Thymus (tissue), 11 donors: ENCODE results near the gene ATG2A. TPM values are rescaled to one million over a fixed set of nuclear protein-coding genes. Genes with fewer than 3 reads are reported as not detected.

ENCODE experiments used
- DNase-seq, 9 donors: peaks; one replicate each; pipeline ENCODE4 v3.0.0-alpha.2; 2013; ENCODE audit warnings: low spot score in 9 of 9, low read depth in 6 of 9, missing footprints in 1 of 9
- H3K27ac ChIP-seq, 2 donors: one replicate each; pipeline ENCODE4 v1.5.1; 2013; ENCODE audit warnings: control low read depth in 1 of 2, low read depth in 1 of 2, low read length in 1 of 2, mild to moderate bottlenecking in 1 of 2, moderate library complexity in 1 of 2
- H3K27me3 ChIP-seq, 2 donors: one replicate each; pipeline ENCODE4 v1.5.1; 2013; ENCODE audit warnings: low read length in 1 of 2; ENCODE audit not compliant: control insufficient read depth in 2 of 2, insufficient read depth in 1 of 2
- H3K36me3 ChIP-seq, 2 donors: one replicate each; pipeline ENCODE4 v1.5.1; 2013; ENCODE audit warnings: low read length in 1 of 2, mild to moderate bottlenecking in 1 of 2, moderate library complexity in 1 of 2; ENCODE audit not compliant: control insufficient read depth in 2 of 2, insufficient read depth in 2 of 2
- H3K4me1 ChIP-seq, 2 donors: one replicate each; pipeline ENCODE4 v1.5.1; 2013; ENCODE audit warnings: low read length in 2 of 2; ENCODE audit not compliant: control insufficient read depth in 2 of 2, insufficient read depth in 2 of 2
- H3K4me3 ChIP-seq, 2 donors: one replicate each; pipeline ENCODE4 v1.5.1; 2013; ENCODE audit warnings: low read length in 2 of 2, control low read depth in 1 of 2, mild to moderate bottlenecking in 1 of 2
- H3K9me3 ChIP-seq, 2 donors: one replicate each; pipeline ENCODE4 v1.5.1; 2013; ENCODE audit warnings: low read length in 1 of 2, mild to moderate bottlenecking in 1 of 2; ENCODE audit not compliant: control insufficient read depth in 2 of 2, insufficient read depth in 1 of 2
- WGBS: extraction: QIAGEN DNeasy Blood & Tissue Kit; methylation state at CpG from one replicate; pipeline ENCODE4 v1.1.7; 2013; 5-methylcytosine and 5-hydroxymethylcytosine counted together
- polyA plus RNA-seq: library from polyadenylated mRNA; stranded (reverse); fragments of 200-250 nt; gene quantifications from one replicate; pipeline ENCODE4 v1.2.3, GENCODE V29; 2013
- total RNA-seq: library from RNA; stranded (reverse); fragments of 120-200 nt; gene quantifications from one replicate; pipeline ENCODE4 v1.2.4, GENCODE V29; 2013
- donor health status: healthy.

The ATG2A gene
- total and polyA plus RNA-seq, 2 donors, result 6.3 to 35.2 TPM

GRCh38 chr11:64856382-64857227 is 60.4 kb downstream of the ATG2A start:
- DNase-seq, result no peak
- Histone ChIP-seq H3K27ac (peak overlapping the region in 1 of 2 donors; percentile 70), H3K4me1 (peaks cover 59 to 100% of the 10 kb centered on the region in 2 donors), H3K4me3 (no peak overlapping the region), H3K36me3 (peaks cover 47 to 60% of the 10 kb centered on the region in 2 donors), H3K9me3 (no peaks in the 10 kb centered on the region), H3K27me3 (no peaks in the 10 kb centered on the region)
- WGBS, result 83% methylated on average over 20 of the region's 20 CpGs

- H3K27ac ChIP-seq, result peak overlapping the region in 1 of 2 donors; percentile 58
- no peak for DNase-seq
- peaks cover 61 to 100% of the 10 kb centered on the region in 2 donors for H3K4me1 ChIP-seq
- no peaks in the 10 kb centered on the region for H3K9me3 ChIP-seq
- 71% methylated on average over 19 of the region's 22 CpGs for WGBS
- H3K36me3 ChIP-seq, result peaks cover 47 to 60% of the 10 kb centered on the region in 2 donors
- H3K27me3 ChIP-seq, result no peaks in the 10 kb centered on the region
- H3K4me3 ChIP-seq, result no peak overlapping the region
Observed at GRCh38 chr11:64855596-64856304, 61.3 kb downstream of the ATG2A start.

- 92% methylated on average over 45 of the region's 45 CpGs for WGBS
- no peak overlapping the region for H3K4me3 ChIP-seq
- no peak for DNase-seq
Observed at GRCh38 chr11:64854534-64855502, 62.2 kb downstream of the ATG2A start.

GRCh38 chr11:64854157-64854533 is 62.9 kb downstream of the ATG2A start:
- Histone ChIP-seq H3K27me3 (no peaks in the 10 kb centered on the region), H3K4me3 (no peak overlapping the region), H3K27ac (peak overlapping the region; percentile 56 to 75), H3K4me1 (peaks cover 53 to 99% of the 10 kb centered on the region in 2 donors), H3K36me3 (peaks cover 40 to 55% of the 10 kb centered on the region in 2 donors), H3K9me3 (no peaks in the 10 kb centered on the region)
- 97% methylated on average over 25 of the region's 25 CpGs for WGBS
- no peak for DNase-seq

More at GRCh38 chr11:64854534-64855502, 62.2 kb downstream of the ATG2A start:
- Histone ChIP-seq H3K27me3 (no peaks in the 10 kb centered on the region), H3K27ac (peak overlapping the region in 1 of 2 donors; percentile 56), H3K9me3 (no peaks in the 10 kb centered on the region), H3K36me3 (peaks cover 43 to 58% of the 10 kb centered on the region in 2 donors), H3K4me1 (peaks cover 58 to 99% of the 10 kb centered on the region in 2 donors)

GRCh38 chr11:64853709-64854108 is 63.3 kb downstream of the ATG2A start:
- Histone ChIP-seq H3K36me3 (peaks cover 40 to 55% of the 10 kb centered on the region in 2 donors), H3K9me3 (no peaks in the 10 kb centered on the region), H3K4me3 (no peak overlapping the region), H3K27ac (peak overlapping the region; percentile 75 to 82), H3K4me1 (peaks cover 53 to 99% of the 10 kb centered on the region in 2 donors), H3K27me3 (no peaks in the 10 kb centered on the region)
- 52% methylated on average over 27 of the region's 27 CpGs for WGBS
- peak in 2 of 9 donors; percentile 52 to 69 for DNase-seq

- DNase-seq, result no peak
- Histone ChIP-seq H3K36me3 (peaks cover 37 to 52% of the 10 kb centered on the region in 2 donors), H3K4me3 (no peak overlapping the region), H3K27me3 (no peaks in the 10 kb centered on the region), H3K4me1 (peaks cover 56 to 99% of the 10 kb centered on the region in 2 donors), H3K9me3 (peaks cover 0 to 4% of the 10 kb centered on the region in 2 donors), H3K27ac (peak overlapping the region; percentile 82 to 85)
- 84% methylated on average over 24 of the region's 24 CpGs for WGBS
Observed at GRCh38 chr11:64852804-64853509, 64.1 kb downstream of the ATG2A start.

GRCh38 chr11:64851831-64852351 is 65.1 kb downstream of the ATG2A start:
- no peaks in the 10 kb centered on the region for H3K27me3 ChIP-seq
- peaks cover 31 to 42% of the 10 kb centered on the region in 2 donors for H3K36me3 ChIP-seq
- H3K27ac ChIP-seq, result peak overlapping the region; percentile 82 to 85
- peaks cover 0 to 4% of the 10 kb centered on the region in 2 donors for H3K9me3 ChIP-seq
- H3K4me3 ChIP-seq, result no peak overlapping the region
- H3K4me1 ChIP-seq, result peaks cover 57 to 97% of the 10 kb centered on the region in 2 donors
- whole genome bisulfite sequencing, result 72% methylated on average over 8 of the region's 8 CpGs
- no peak for DNase-seq
